Parathyroid adenoma (tissue), 2 donors: ENCODE measurements around the gene CDH12.

Source experiments
- H2AFZ ChIP-seq: fragments of 300-600 bp; sonication (generic); one replicate; pipeline ENCODE4 v1.7.0; 2017; ENCODE audit warnings: antibody characterized with exemption, mild to moderate bottlenecking
- H3K27ac ChIP-seq: fragments of 300-600 bp; sonication (generic); one replicate; pipeline ENCODE4 v1.7.0; 2017
- H3K27me3 ChIP-seq: fragments of 300-600 bp; sonication (generic); one replicate; pipeline ENCODE4 v1.7.0; 2017; ENCODE audit warnings: low read length; ENCODE audit not compliant: control insufficient read depth, insufficient read depth
- H3K36me3 ChIP-seq: fragments of 300-600 bp; sonication (generic); one replicate; pipeline ENCODE4 v1.7.0; 2017; ENCODE audit warnings: low read length; ENCODE audit not compliant: control insufficient read depth, insufficient read depth
- H3K4me1 ChIP-seq: fragments of 300-600 bp; sonication (generic); one replicate; pipeline ENCODE4 v1.7.0; 2017; ENCODE audit warnings: control low read depth
- H3K4me2 ChIP-seq: fragments of 300-600 bp; sonication (generic); one replicate; pipeline ENCODE4 v1.7.0; 2017; ENCODE audit warnings: low read length
- H3K4me3 ChIP-seq: fragments of 300-600 bp; sonication (generic); one replicate; pipeline ENCODE4 v1.7.0; 2017; ENCODE audit warnings: low read depth, low read length
- H3K79me2 ChIP-seq: fragments of 300-600 bp; sonication (generic); one replicate; pipeline ENCODE4 v1.7.0; 2017; ENCODE audit warnings: control low read depth
- H3K9ac ChIP-seq: fragments of 300-600 bp; sonication (generic); one replicate; pipeline ENCODE4 v1.7.0; 2017; ENCODE audit warnings: mild to moderate bottlenecking
- H3K9me3 ChIP-seq: fragments of 300-600 bp; sonication (generic); one replicate; pipeline ENCODE4 v1.7.0; 2017; ENCODE audit warnings: low read length; ENCODE audit not compliant: control insufficient read depth
- CTCF ChIP-seq: fragments of 300-600 bp; sonication (generic); IDR thresholded peaks from one replicate; pipeline ENCODE4 v1.7.0; 2017; ENCODE audit warnings: antibody characterized with exemption, mild to moderate bottlenecking
- donor health status: primary hyperparathyroidism.

The CDH12 gene

GRCh38 chr5:22625451-22625850, 227.7 kb downstream of the CDH12 start:
- Histone ChIP-seq H3K4me2 (no peak overlapping the region), H3K79me2 (no peaks in the 10 kb centered on the region), H3K27ac (no peak overlapping the region), H3K4me1 (no peaks in the 10 kb centered on the region), H2AFZ (no peak overlapping the region), H3K27me3 (no peaks in the 10 kb centered on the region), H3K4me3 (no peak overlapping the region), H3K36me3 (peaks cover 3% of the 10 kb centered on the region), H3K9me3 (no peaks in the 10 kb centered on the region), H3K9ac (no peak overlapping the region)
- TF ChIP-seq CTCF: no peak

- no peak overlapping the region for H3K9ac ChIP-seq
- H3K4me2 ChIP-seq: no peak overlapping the region
- H2AFZ ChIP-seq: no peak overlapping the region
- H3K4me1 ChIP-seq: no peaks in the 10 kb centered on the region
- no peak for TF ChIP-seq CTCF
- H3K79me2 ChIP-seq: no peaks in the 10 kb centered on the region
- H3K27me3 ChIP-seq: no peaks in the 10 kb centered on the region
- no peak overlapping the region for H3K4me3 ChIP-seq
- H3K27ac ChIP-seq: no peak overlapping the region
- H3K36me3 ChIP-seq: no peaks in the 10 kb centered on the region
- no peaks in the 10 kb centered on the region for H3K9me3 ChIP-seq
These were observed 232.1 kb downstream of the CDH12 start for GRCh38 chr5:22621084-22621483.

- TF ChIP-seq CTCF: no peak
- Histone ChIP-seq H2AFZ (no peak overlapping the region), H3K4me3 (no peak overlapping the region), H3K4me1 (no peaks in the 10 kb centered on the region), H3K36me3 (no peaks in the 10 kb centered on the region), H3K9me3 (no peaks in the 10 kb centered on the region), H3K4me2 (no peak overlapping the region), H3K9ac (no peak overlapping the region), H3K27me3 (no peaks in the 10 kb centered on the region), H3K27ac (no peak overlapping the region), H3K79me2 (no peaks in the 10 kb centered on the region)
These were observed 237.2 kb downstream of the CDH12 start for GRCh38 chr5:22615964-22616363.

- TF ChIP-seq CTCF: no peak
- no peak overlapping the region for H2AFZ ChIP-seq
- no peak overlapping the region for H3K9ac ChIP-seq
These were observed 238.6 kb downstream of the CDH12 start for GRCh38 chr5:22614486-22615094.

GRCh38 chr5:22612928-22613327, 240.2 kb downstream of the CDH12 start:
- no peak overlapping the region for H3K27ac ChIP-seq
- H3K9ac ChIP-seq: no peak overlapping the region
- no peak for TF ChIP-seq CTCF
- H2AFZ ChIP-seq: no peak overlapping the region
- no peak overlapping the region for H3K4me3 ChIP-seq
- H3K4me2 ChIP-seq: no peak overlapping the region
- no peaks in the 10 kb centered on the region for H3K4me1 ChIP-seq
- no peaks in the 10 kb centered on the region for H3K36me3 ChIP-seq
- H3K27me3 ChIP-seq: no peaks in the 10 kb centered on the region
- no peaks in the 10 kb centered on the region for H3K9me3 ChIP-seq
- H3K79me2 ChIP-seq: no peaks in the 10 kb centered on the region

More at GRCh38 chr5:22614486-22615094, 238.6 kb downstream of the CDH12 start:
- Histone ChIP-seq H3K27me3 (no peaks in the 10 kb centered on the region), H3K4me2 (no peak overlapping the region), H3K36me3 (no peaks in the 10 kb centered on the region), H3K4me3 (no peak overlapping the region), H3K27ac (no peak overlapping the region), H3K9me3 (no peaks in the 10 kb centered on the region), H3K79me2 (no peaks in the 10 kb centered on the region), H3K4me1 (no peaks in the 10 kb centered on the region)
